ENCODE data around the gene WDR27.

Gene WDR27

GRCh38 chr6:169564453-169565240 lies 137.2 kb downstream of the WDR27 start:
- CTCF ChIA-PET: no interaction called here
- H3K27ac ChIP-seq: no peak overlapping the region
- DNase-seq (ENCODE audit: low spot score): no peak
- TF ChIP-seq CTCF (conservative IDR thresholded peaks at IDR 0.05; ENCODE audit: low read depth): no peak
- POLR2A ChIA-PET (ENCODE audit: low non-redundant PET): no interaction called here

GRCh38 chr6:169561665-169562064 lies 140.2 kb downstream of the WDR27 start:
- DNase-seq (ENCODE audit: low spot score): no peak
- POLR2A ChIA-PET (ENCODE audit: low non-redundant PET): no interaction called here
- CTCF ChIA-PET: no interaction called here
- no peak overlapping the region for H3K27ac ChIP-seq
- TF ChIP-seq CTCF (conservative IDR thresholded peaks at IDR 0.05; ENCODE audit: low read depth): no peak

GRCh38 chr6:169559592-169559991 lies 142.2 kb downstream of the WDR27 start:
- no peak for DNase-seq (ENCODE audit: low spot score)
- CTCF ChIA-PET: no interaction called here
- no peak overlapping the region for H3K27ac ChIP-seq
- POLR2A ChIA-PET (ENCODE audit: low non-redundant PET): no interaction called here
- TF ChIP-seq CTCF (conservative IDR thresholded peaks at IDR 0.05; ENCODE audit: low read depth): no peak

DNA sequence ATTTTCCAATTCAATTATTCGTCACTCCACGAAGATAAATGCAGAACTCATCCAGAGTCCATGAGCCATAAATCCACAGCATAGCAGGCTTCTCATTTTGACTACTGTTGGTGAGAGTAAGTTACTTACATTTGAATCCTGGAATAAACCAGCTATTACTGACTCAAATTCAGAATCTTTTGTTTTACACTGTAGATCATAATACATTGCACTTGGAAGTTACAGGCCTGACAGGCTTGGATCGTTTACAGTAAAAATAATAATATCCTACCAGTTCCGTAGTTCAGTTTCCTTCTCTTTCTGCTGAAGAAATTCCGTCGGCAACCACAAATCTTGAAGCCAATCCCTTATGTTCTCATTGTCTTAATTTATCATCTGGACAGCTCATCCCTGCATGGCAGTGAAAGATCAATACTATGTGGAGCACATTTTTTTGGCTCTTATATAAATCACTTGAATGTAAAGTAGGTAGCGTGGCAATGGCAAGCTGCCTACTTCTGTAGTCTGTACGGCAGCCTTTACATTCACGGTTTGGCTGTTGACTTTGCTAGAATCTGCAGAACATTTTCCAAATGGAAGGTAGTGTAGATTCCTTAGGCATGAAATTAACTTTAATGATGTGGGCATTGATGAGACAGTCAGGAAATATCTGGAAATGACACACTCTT lies 142.9 kb downstream of the WDR27 start:
- no peak for DNase-seq (ENCODE audit: low spot score)
- POLR2A ChIA-PET (ENCODE audit: low non-redundant PET): no interaction called here
- no peak overlapping the region for H3K27ac ChIP-seq
- TF ChIP-seq CTCF (conservative IDR thresholded peaks at IDR 0.05; ENCODE audit: low read depth): no peak
- CTCF ChIA-PET: no interaction called here

DNA sequence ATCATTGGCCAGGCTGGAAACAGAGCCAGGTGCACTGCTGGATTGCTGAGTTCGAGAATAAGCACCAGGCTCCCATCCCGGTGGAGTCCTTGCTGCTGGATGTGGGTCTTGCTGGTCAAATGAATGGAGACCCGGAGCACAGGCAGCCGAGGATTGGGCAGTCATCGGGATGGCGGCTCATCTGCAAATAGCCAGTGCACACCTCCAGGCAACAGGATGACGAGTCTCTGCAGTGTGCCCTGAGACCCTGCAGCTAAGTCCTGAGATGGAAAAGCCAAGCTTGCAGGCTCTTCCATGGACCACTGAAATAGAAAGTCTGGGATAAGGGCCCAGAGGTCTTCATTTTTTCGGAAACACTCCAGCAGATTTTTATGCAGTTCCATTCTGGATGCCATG lies 143.5 kb downstream of the WDR27 start:
- no peak for DNase-seq (ENCODE audit: low spot score)
- H3K27ac ChIP-seq: no peak overlapping the region
- ChIA-PET CTCF (no interaction called here), POLR2A (ENCODE audit: low non-redundant PET) (no interaction called here)
- no peak for TF ChIP-seq CTCF (conservative IDR thresholded peaks at IDR 0.05; ENCODE audit: low read depth)

- TF ChIP-seq CTCF (conservative IDR thresholded peaks at IDR 0.05; ENCODE audit: low read depth): no peak
Observed at GRCh38 chr6:169557887-169558286, 143.9 kb downstream of the WDR27 start.

More at GRCh38 chr6:169557887-169558286, 143.9 kb downstream of the WDR27 start:
- ChIA-PET CTCF (interaction anchor here (0.7 kb wide), 1 partner anchor 352 kb away, joined by 3 read pairs; no protein-coding TSS in a partner anchor), POLR2A (ENCODE audit: low non-redundant PET) (no interaction called here)
- no peak for DNase-seq (ENCODE audit: low spot score)
- H3K27ac ChIP-seq: no peak overlapping the region
